GM12801 (cell line): ENCODE results near the gene RSPH3.

Experiments used
- CTCF ChIP-seq: IDR thresholded peaks from one replicate; pipeline ENCODE4 v1.5.1; 2011; ENCODE audit warnings: control low read depth; ENCODE audit not compliant: insufficient read length; ENCODE audit errors: extremely low read depth

RSPH3 gene

GRCh38 chr6:159042826-159043181, 42.8 kb upstream of the RSPH3 start:
- TF ChIP-seq CTCF, result no peak

GRCh38 chr6:159042003-159042825, 42.2 kb upstream of the RSPH3 start:
- TF ChIP-seq CTCF, result no peak

GRCh38 chr6:159041181-159041580, 41.2 kb upstream of the RSPH3 start:
- TF ChIP-seq CTCF, result no peak

- TF ChIP-seq CTCF, result no peak
Observed at GRCh38 chr6:159039885-159040258, 39.9 kb upstream of the RSPH3 start.

GRCh38 chr6:159038914-159039884, 39.2 kb upstream of the RSPH3 start:
- TF ChIP-seq CTCF, result no peak

GRCh38 chr6:159037756-159038290, 37.8 kb upstream of the RSPH3 start:
- no peak for TF ChIP-seq CTCF

GRCh38 chr6:159036673-159037072, 36.7 kb upstream of the RSPH3 start:
- no peak for TF ChIP-seq CTCF
